ENCODE measurements around the gene DOCK4. TPM values are rescaled to one million over a fixed set of nuclear protein-coding genes. Genes with fewer than 3 reads are reported as not detected.
A peak's percentile ranks its signal among the peaks of the same experiment; 100 is the strongest.
"Not testable (repeated sequence)": the region's sequence is repeated elsewhere in the genome, so short reads cannot be mapped to it uniquely, and the experiment has no call there.

The DOCK4 gene
- polyA plus RNA-seq, 3 donors = 20.9 to 26.3 (median 24.1) TPM

- no peak for DNase-seq
Observed at GRCh38 chr7:111955616-111956015, 250.6 kb downstream of the DOCK4 start.

GRCh38 chr7:111954474-111955381 is 251.5 kb downstream of the DOCK4 start:
- DNase-seq = peak; percentile 57

- no peak for DNase-seq
Observed at GRCh38 chr7:111954056-111954455, 252.1 kb downstream of the DOCK4 start.

GRCh38 chr7:111953611-111954010 is 252.6 kb downstream of the DOCK4 start:
- DNase-seq = no peak

- DNase-seq = no peak
Observed at GRCh38 chr7:111952783-111953182, 253.4 kb downstream of the DOCK4 start.

GRCh38 chr7:111951052-111951451 is 255.1 kb downstream of the DOCK4 start:
- no peak for DNase-seq

GRCh38 chr7:111942450-111943081 is 263.6 kb downstream of the DOCK4 start:
- DNase-seq = no peak

- DNase-seq = no peak
Observed at GRCh38 chr7:111937163-111937562, 269.0 kb downstream of the DOCK4 start.

- no peak for DNase-seq
Observed at GRCh38 chr7:111933609-111934008, 272.6 kb downstream of the DOCK4 start.

GRCh38 chr7:111931958-111932357 is 274.2 kb downstream of the DOCK4 start:
- no peak for DNase-seq

GRCh38 chr7:111931016-111931517 is 275.1 kb downstream of the DOCK4 start:
- no peak for DNase-seq

GRCh38 chr7:111929264-111929663 is 276.9 kb downstream of the DOCK4 start:
- DNase-seq = no peak

GRCh38 chr7:111927353-111928019 is 278.7 kb downstream of the DOCK4 start:
- DNase-seq = no peak

GRCh38 chr7:111920329-111920728 is 285.9 kb downstream of the DOCK4 start:
- no peak for DNase-seq

- no peak for DNase-seq
Observed at GRCh38 chr7:111919631-111920179, 286.5 kb downstream of the DOCK4 start.

GRCh38 chr7:111919164-111919563 is 287.0 kb downstream of the DOCK4 start:
- DNase-seq = no peak

- DNase-seq = no peak
Observed at GRCh38 chr7:111918461-111918860, 287.7 kb downstream of the DOCK4 start.

GRCh38 chr7:111917404-111917803 is 288.8 kb downstream of the DOCK4 start:
- DNase-seq = not testable (repeated sequence)

GRCh38 chr7:111914291-111914690 is 291.9 kb downstream of the DOCK4 start:
- DNase-seq = no peak

- DNase-seq = no peak
Observed at GRCh38 chr7:111911166-111911961, 294.8 kb downstream of the DOCK4 start.

GRCh38 chr7:111910656-111911055 is 295.5 kb downstream of the DOCK4 start:
- DNase-seq = no peak

All from renal pelvis (tissue), 4 donors.